ENCODE data around the gene DNAJC10.

DNAJC10 gene

DNA sequence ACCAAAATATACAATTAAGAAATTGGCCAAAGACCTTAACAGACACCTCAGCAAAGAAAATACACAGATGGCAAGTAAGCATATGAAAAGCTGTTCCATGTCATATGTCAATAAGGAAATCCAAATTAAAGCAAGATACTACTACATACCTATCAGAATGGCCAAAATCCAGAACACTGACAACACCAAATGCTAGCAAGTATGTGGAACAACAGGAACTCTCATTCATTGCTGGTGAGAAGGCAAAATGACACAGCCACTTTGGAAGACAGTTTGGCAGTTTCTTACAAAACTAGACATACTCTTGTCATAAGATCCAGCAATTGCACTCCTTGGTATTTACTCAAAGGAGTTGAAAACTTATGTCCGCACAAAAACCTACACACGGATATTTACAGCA, 20.3 kb upstream of the DNAJC10 start:
- H3K9ac ChIP-seq (ENCODE audit: low read depth in 1 of 2, low read length in 2 of 2) = no peak overlapping the region
- no peak overlapping the region for H3K27ac ChIP-seq (ENCODE audit: low read depth, low read length)
- H3K4me3 ChIP-seq (ENCODE audit: low read depth in 1 of 2, low read length in 2 of 2) = no peak overlapping the region
- H3K4me1 ChIP-seq (ENCODE audit: control insufficient read depth in 1 of 2, insufficient read depth in 2 of 2, low read length in 2 of 2) = no peaks in the 10 kb centered on the region
- H3K9me3 ChIP-seq (ENCODE audit: control insufficient read depth in 1 of 2, low read length in 2 of 2) = no peaks in the 10 kb centered on the region
- H3K27me3 ChIP-seq (ENCODE audit: control insufficient read depth in 1 of 2, insufficient read depth in 2 of 2, low read length in 2 of 2) = no peaks in the 10 kb centered on the region
- no peaks in the 10 kb centered on the region for H3K36me3 ChIP-seq (ENCODE audit: control insufficient read depth in 1 of 2, insufficient read depth in 2 of 2, low read length in 2 of 2)

DNA sequence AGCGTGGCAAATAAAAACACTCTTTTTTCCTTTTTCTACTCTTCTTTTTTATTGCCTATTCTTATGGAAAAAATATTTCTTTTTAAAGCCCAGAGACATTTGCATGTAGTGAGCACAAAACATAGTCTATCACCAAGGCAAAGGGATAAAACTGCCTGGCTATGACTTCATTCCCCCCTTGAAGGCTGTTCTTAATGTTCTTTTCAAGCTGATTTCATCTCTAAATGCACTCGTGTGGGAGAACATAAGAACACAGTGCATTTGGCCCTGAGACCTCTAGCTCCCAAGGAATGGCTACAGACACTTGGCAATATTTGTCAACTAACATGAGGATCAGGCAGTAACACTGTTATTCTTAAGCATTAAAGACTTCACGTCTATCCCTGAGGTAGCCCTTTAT, 17.4 kb upstream of the DNAJC10 start:
- no peaks in the 10 kb centered on the region for H3K9me3 ChIP-seq (ENCODE audit: control insufficient read depth in 1 of 2, low read length in 2 of 2)
- no peak overlapping the region for H3K4me3 ChIP-seq (ENCODE audit: low read depth in 1 of 2, low read length in 2 of 2)
- no peak overlapping the region for H3K9ac ChIP-seq (ENCODE audit: low read depth in 1 of 2, low read length in 2 of 2)
- no peaks in the 10 kb centered on the region for H3K36me3 ChIP-seq (ENCODE audit: control insufficient read depth in 1 of 2, insufficient read depth in 2 of 2, low read length in 2 of 2)
- H3K4me1 ChIP-seq (ENCODE audit: control insufficient read depth in 1 of 2, insufficient read depth in 2 of 2, low read length in 2 of 2) = no peaks in the 10 kb centered on the region
- H3K27ac ChIP-seq (ENCODE audit: low read depth, low read length) = no peak overlapping the region
- no peaks in the 10 kb centered on the region for H3K27me3 ChIP-seq (ENCODE audit: control insufficient read depth in 1 of 2, insufficient read depth in 2 of 2, low read length in 2 of 2)

DNA sequence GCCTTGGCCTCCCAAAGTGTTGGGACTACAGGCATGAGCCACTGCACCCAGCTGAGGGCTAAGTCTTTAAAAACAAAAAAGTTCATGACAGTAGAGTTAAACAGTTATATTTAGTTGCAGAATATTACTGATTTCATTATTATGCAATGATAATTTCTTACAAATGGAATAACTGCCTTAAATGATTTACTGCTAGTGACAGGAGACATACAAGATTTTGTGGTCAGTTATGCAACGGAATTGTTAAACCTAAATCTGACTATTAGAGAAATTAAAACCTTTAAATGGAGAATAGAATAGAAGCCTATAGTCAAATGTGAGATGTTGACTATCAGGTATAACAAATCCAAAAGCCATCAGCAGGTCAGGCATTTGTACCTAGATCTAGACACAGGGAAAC, 10.3 kb upstream of the DNAJC10 start:
- Histone ChIP-seq H3K36me3 (ENCODE audit: control insufficient read depth in 1 of 2, insufficient read depth in 2 of 2, low read length in 2 of 2) (no peaks in the 10 kb centered on the region), H3K4me1 (ENCODE audit: control insufficient read depth in 1 of 2, insufficient read depth in 2 of 2, low read length in 2 of 2) (no peaks in the 10 kb centered on the region), H3K4me3 (ENCODE audit: low read depth in 1 of 2, low read length in 2 of 2) (no peak overlapping the region), H3K9ac (ENCODE audit: low read depth in 1 of 2, low read length in 2 of 2) (no peak overlapping the region), H3K27ac (ENCODE audit: low read depth, low read length) (no peak overlapping the region), H3K9me3 (ENCODE audit: control insufficient read depth in 1 of 2, low read length in 2 of 2) (no peaks in the 10 kb centered on the region), H3K27me3 (ENCODE audit: control insufficient read depth in 1 of 2, insufficient read depth in 2 of 2, low read length in 2 of 2) (no peaks in the 10 kb centered on the region)

DNA sequence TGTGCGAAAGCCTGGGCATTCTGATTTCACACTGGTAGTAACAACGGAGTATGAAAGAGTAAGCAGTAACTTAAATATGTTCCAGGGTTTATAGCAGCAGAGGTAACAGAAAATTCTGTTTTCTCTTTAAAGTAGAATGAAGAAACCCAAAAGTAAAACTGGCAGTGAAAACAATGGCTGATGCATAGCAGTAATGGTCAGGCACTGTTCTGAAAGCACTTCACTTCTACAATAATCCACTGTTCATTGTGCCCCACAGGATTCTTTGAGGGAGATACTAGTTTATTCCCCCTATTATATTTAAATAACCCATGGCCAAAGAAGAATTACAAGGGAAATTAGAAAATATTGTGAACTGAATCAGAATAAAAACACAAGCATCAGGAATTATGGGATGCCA, 9.3 kb upstream of the DNAJC10 start:
- no peaks in the 10 kb centered on the region for H3K9me3 ChIP-seq (ENCODE audit: control insufficient read depth in 1 of 2, low read length in 2 of 2)
- no peaks in the 10 kb centered on the region for H3K4me1 ChIP-seq (ENCODE audit: control insufficient read depth in 1 of 2, insufficient read depth in 2 of 2, low read length in 2 of 2)
- no peak overlapping the region for H3K4me3 ChIP-seq (ENCODE audit: low read depth in 1 of 2, low read length in 2 of 2)
- H3K27me3 ChIP-seq (ENCODE audit: control insufficient read depth in 1 of 2, insufficient read depth in 2 of 2, low read length in 2 of 2) = no peaks in the 10 kb centered on the region
- H3K9ac ChIP-seq (ENCODE audit: low read depth in 1 of 2, low read length in 2 of 2) = no peak overlapping the region
- no peaks in the 10 kb centered on the region for H3K36me3 ChIP-seq (ENCODE audit: control insufficient read depth in 1 of 2, insufficient read depth in 2 of 2, low read length in 2 of 2)
- no peak overlapping the region for H3K27ac ChIP-seq (ENCODE audit: low read depth, low read length)

DNA sequence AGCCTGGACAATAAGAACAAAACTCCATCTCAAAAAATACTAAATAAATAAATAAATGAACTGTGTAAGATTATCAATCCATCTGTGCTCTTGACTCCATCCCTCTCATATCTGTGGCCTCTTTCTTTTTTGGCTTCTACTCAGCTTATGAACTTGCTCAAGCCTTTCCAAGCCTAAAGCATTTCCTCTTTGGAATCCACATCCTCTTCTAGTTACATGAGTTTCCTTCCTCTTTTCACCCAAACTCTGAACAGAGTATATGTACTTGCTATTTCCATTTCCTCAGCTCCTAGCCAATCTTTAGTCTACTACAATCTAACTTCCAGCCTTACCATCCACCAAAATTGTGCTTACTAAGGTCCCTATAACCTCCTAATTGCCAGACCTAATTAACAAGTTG, 2.5 kb upstream of the DNAJC10 start:
- Histone ChIP-seq H3K9ac (ENCODE audit: low read depth in 1 of 2, low read length in 2 of 2) (no peak overlapping the region), H3K27me3 (ENCODE audit: control insufficient read depth in 1 of 2, insufficient read depth in 2 of 2, low read length in 2 of 2) (no peaks in the 10 kb centered on the region), H3K4me3 (ENCODE audit: low read depth in 1 of 2, low read length in 2 of 2) (no peak overlapping the region), H3K27ac (ENCODE audit: low read depth, low read length) (no peak overlapping the region), H3K9me3 (ENCODE audit: control insufficient read depth in 1 of 2, low read length in 2 of 2) (no peaks in the 10 kb centered on the region), H3K36me3 (ENCODE audit: control insufficient read depth in 1 of 2, insufficient read depth in 2 of 2, low read length in 2 of 2) (no peaks in the 10 kb centered on the region), H3K4me1 (ENCODE audit: control insufficient read depth in 1 of 2, insufficient read depth in 2 of 2, low read length in 2 of 2) (peaks cover 12 to 17% of the 10 kb centered on the region in 2 donors)

DNA sequence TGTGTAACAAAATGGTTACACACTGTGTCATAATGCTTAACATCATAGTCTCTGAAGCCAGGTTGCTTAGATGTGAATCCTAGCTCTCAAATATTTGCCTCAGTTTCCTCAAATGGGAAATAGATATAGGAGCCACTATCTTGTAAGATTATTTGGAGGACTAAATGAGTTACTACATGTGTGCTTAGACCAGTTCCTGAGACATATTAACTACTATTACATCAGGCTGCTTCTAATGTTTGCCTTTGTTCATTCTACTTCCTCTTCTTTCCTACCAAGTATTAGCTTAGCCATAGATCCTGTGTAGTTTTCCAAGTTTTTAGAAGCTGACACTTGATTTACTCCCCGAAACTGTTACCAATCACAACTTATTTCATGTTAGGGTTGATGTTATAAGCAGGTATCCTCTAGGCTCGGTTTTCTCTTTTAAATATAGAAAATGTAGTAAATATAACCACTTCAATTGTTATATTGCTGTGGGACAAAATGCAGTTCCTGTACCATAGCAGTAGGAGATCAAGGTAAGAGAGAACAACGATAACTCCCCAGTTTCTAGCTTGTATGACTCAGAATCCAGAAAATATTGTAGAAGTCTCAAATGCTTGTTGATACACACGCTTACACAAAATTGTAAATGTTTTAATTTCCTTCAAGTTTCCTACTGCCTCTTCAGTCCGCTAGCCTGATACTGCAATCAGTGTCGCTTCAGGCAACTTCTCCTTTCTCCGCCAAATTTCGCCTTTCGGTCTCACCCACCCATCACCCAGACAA, 751 bp upstream of the DNAJC10 start:
- Histone ChIP-seq H3K4me3 (ENCODE audit: low read depth in 1 of 2, low read length in 2 of 2) (peak overlapping the region; percentile 89 to 100), H3K9ac (ENCODE audit: low read depth in 1 of 2, low read length in 2 of 2) (peak overlapping the region; percentile 89 to 91), H3K9me3 (ENCODE audit: control insufficient read depth in 1 of 2, low read length in 2 of 2) (no peaks in the 10 kb centered on the region), H3K4me1 (ENCODE audit: control insufficient read depth in 1 of 2, insufficient read depth in 2 of 2, low read length in 2 of 2) (peaks cover 12 to 17% of the 10 kb centered on the region in 2 donors), H3K36me3 (ENCODE audit: control insufficient read depth in 1 of 2, insufficient read depth in 2 of 2, low read length in 2 of 2) (peaks cover 0 to under 1% of the 10 kb centered on the region in 2 donors), H3K27me3 (ENCODE audit: control insufficient read depth in 1 of 2, insufficient read depth in 2 of 2, low read length in 2 of 2) (no peaks in the 10 kb centered on the region), H3K27ac (ENCODE audit: low read depth, low read length) (peak overlapping the region; percentile 84)

DNA sequence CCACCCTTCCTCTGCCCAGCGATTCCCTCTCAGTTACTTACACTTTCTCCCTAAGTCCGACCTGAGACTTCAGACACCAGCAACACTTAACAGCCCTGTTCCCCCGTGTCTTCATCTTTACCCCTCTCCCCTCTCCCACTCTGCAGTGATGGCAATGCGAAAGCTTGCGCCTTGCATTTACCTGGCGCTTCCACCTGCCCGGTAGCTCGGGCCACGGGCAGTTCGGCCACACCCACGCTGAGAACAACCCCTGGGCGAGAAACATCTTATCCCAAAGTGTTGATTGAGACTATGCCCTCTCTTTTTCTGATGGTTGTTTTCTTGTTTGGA, 558 bp downstream of the DNAJC10 start:
- peak overlapping the region; percentile 84 for H3K27ac ChIP-seq (ENCODE audit: low read depth, low read length)
- H3K4me3 ChIP-seq (ENCODE audit: low read depth in 1 of 2, low read length in 2 of 2) = peak overlapping the region; percentile 89 to 100
- H3K36me3 ChIP-seq (ENCODE audit: control insufficient read depth in 1 of 2, insufficient read depth in 2 of 2, low read length in 2 of 2) = peaks cover 0 to 3% of the 10 kb centered on the region in 2 donors
- H3K27me3 ChIP-seq (ENCODE audit: control insufficient read depth in 1 of 2, insufficient read depth in 2 of 2, low read length in 2 of 2) = no peaks in the 10 kb centered on the region
- H3K9me3 ChIP-seq (ENCODE audit: control insufficient read depth in 1 of 2, low read length in 2 of 2) = no peaks in the 10 kb centered on the region
- peak overlapping the region; percentile 89 to 91 for H3K9ac ChIP-seq (ENCODE audit: low read depth in 1 of 2, low read length in 2 of 2)
- peaks cover 12 to 19% of the 10 kb centered on the region in 2 donors for H3K4me1 ChIP-seq (ENCODE audit: control insufficient read depth in 1 of 2, insufficient read depth in 2 of 2, low read length in 2 of 2)

DNA sequence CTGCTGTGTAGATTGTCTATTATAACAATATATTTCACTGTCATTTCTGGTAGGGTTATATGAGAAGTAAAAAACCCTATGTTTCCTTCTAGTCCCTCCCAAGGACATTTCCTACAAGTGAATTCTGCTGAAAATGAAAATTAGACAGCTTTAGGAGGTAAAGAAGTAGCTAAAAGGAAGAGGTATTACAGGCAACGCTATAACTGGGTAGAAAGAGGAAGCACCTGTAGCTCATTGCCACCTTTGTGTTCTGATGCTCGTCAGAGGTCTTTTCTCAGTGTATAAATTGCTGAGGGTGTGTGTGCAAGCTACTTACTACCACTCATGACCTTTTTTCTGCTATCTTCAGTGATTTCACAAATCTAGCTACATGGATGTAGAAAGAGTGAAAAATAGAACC, 1.4 kb downstream of the DNAJC10 start:
- Histone ChIP-seq H3K9me3 (ENCODE audit: control insufficient read depth in 1 of 2, low read length in 2 of 2) (no peaks in the 10 kb centered on the region), H3K4me1 (ENCODE audit: control insufficient read depth in 1 of 2, insufficient read depth in 2 of 2, low read length in 2 of 2) (peaks cover 12 to 19% of the 10 kb centered on the region in 2 donors), H3K9ac (ENCODE audit: low read depth in 1 of 2, low read length in 2 of 2) (no peak overlapping the region), H3K27me3 (ENCODE audit: control insufficient read depth in 1 of 2, insufficient read depth in 2 of 2, low read length in 2 of 2) (no peaks in the 10 kb centered on the region), H3K27ac (ENCODE audit: low read depth, low read length) (no peak overlapping the region), H3K4me3 (ENCODE audit: low read depth in 1 of 2, low read length in 2 of 2) (peak overlapping the region; percentile 89 to 100), H3K36me3 (ENCODE audit: control insufficient read depth in 1 of 2, insufficient read depth in 2 of 2, low read length in 2 of 2) (peaks cover 0 to 3% of the 10 kb centered on the region in 2 donors)

DNA sequence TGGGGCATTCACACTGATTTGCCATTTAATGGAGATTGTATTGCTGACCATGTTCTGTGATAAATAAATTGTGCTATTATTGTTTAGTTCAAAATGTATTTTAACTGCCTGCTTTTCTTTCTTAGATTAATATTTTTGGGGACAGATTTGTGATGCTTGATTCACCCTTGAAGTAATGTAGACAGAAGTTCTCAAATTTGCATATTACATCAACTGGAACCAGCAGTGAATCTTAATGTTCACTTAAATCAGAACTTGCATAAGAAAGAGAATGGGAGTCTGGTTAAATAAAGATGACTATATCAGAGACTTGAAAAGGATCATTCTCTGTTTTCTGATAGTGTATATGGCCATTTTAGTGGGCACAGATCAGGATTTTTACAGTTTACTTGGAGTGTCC, 1.8 kb downstream of the DNAJC10 start:
- Histone ChIP-seq H3K4me1 (ENCODE audit: control insufficient read depth in 1 of 2, insufficient read depth in 2 of 2, low read length in 2 of 2) (peaks cover 12 to 19% of the 10 kb centered on the region in 2 donors), H3K36me3 (ENCODE audit: control insufficient read depth in 1 of 2, insufficient read depth in 2 of 2, low read length in 2 of 2) (peaks cover 0 to 5% of the 10 kb centered on the region in 2 donors), H3K9me3 (ENCODE audit: control insufficient read depth in 1 of 2, low read length in 2 of 2) (no peaks in the 10 kb centered on the region), H3K27me3 (ENCODE audit: control insufficient read depth in 1 of 2, insufficient read depth in 2 of 2, low read length in 2 of 2) (no peaks in the 10 kb centered on the region), H3K9ac (ENCODE audit: low read depth in 1 of 2, low read length in 2 of 2) (no peak overlapping the region), H3K27ac (ENCODE audit: low read depth, low read length) (no peak overlapping the region), H3K4me3 (ENCODE audit: low read depth in 1 of 2, low read length in 2 of 2) (peak overlapping the region; percentile 89 to 100)

DNA sequence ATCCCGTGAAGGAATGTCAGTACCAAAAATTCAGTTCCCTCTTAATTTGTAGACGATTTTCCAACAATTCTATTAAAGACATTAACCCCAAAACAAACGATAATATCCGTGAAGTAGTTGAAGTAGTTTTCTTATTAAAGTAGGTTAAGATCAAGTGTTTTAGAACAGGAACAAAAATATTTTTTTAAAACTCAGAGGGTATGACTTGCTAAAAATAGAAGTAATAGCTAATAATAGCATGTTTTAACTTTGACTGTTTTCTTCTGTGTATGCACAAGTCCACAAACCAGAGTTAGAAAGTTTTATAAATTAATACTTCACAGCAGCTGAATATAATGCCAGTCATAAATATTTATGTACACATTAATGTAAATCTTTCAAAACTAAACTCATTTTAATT, 2.4 kb downstream of the DNAJC10 start:
- Histone ChIP-seq H3K27me3 (ENCODE audit: control insufficient read depth in 1 of 2, insufficient read depth in 2 of 2, low read length in 2 of 2) (no peaks in the 10 kb centered on the region), H3K4me3 (ENCODE audit: low read depth in 1 of 2, low read length in 2 of 2) (no peak overlapping the region), H3K36me3 (ENCODE audit: control insufficient read depth in 1 of 2, insufficient read depth in 2 of 2, low read length in 2 of 2) (peaks cover 0 to 5% of the 10 kb centered on the region in 2 donors), H3K9me3 (ENCODE audit: control insufficient read depth in 1 of 2, low read length in 2 of 2) (no peaks in the 10 kb centered on the region), H3K27ac (ENCODE audit: low read depth, low read length) (no peak overlapping the region), H3K9ac (ENCODE audit: low read depth in 1 of 2, low read length in 2 of 2) (no peak overlapping the region), H3K4me1 (ENCODE audit: control insufficient read depth in 1 of 2, insufficient read depth in 2 of 2, low read length in 2 of 2) (peaks cover 16 to 19% of the 10 kb centered on the region in 2 donors)

Measured in duodenal mucosa (tissue), 2 donors.